Gastroesophageal sphincter (tissue), 4 donors: ENCODE measurements around the gene ITPRIPL2. TPM values are rescaled to one million over a fixed set of nuclear protein-coding genes. Genes with fewer than 3 reads are reported as not detected.

Experiments
- ATAC-seq: fragments of 150-250 bp; one replicate; pipeline ENCODE4 v1.9.1; 2016; ENCODE audit warnings: mild to moderate bottlenecking, moderate library complexity
- H3K27ac ChIP-seq, 4 donors: fragments of 200-600 bp; sonication (generic) in 3 of 4; 1 replicate in 3 of 4; 2 replicates in 1 of 4; pipeline ENCODE4 v1.5.1; 2016 to 2019
- H3K27me3 ChIP-seq: fragments of 200-600 bp; sonication (generic); one replicate; pipeline ENCODE4 v1.5.1; 2019
- H3K36me3 ChIP-seq, 2 donors: fragments of 200-600 bp; sonication (generic); one replicate each; pipeline ENCODE4 v1.5.1; 2019; ENCODE audit warnings: control low read depth in 1 of 2
- H3K4me1 ChIP-seq, 3 donors: fragments of 200-600 bp; sonication (generic); 1 replicate in 2 of 3; 2 replicates in 1 of 3; pipeline ENCODE4 v1.5.1; 2016 to 2019; ENCODE audit warnings: control low read depth in 2 of 3
- H3K4me3 ChIP-seq, 2 donors: fragments of 200-600 bp; sonication (generic); one replicate each; pipeline ENCODE4 v1.5.1; 2019; ENCODE audit warnings: mild to moderate bottlenecking in 1 of 2, moderate library complexity in 1 of 2
- H3K9me3 ChIP-seq, 3 donors: fragments of 200-600 bp; sonication (generic); one replicate each; pipeline ENCODE4 v1.5.1; 2017 to 2019; ENCODE audit warnings: control low read depth in 2 of 3
- CTCF ChIP-seq, 4 experiments: fragments of 200-600 bp in 2 of 4; fragments of 450-650 bp in 2 of 4; sonication (generic) in 1 of 4; IDR thresholded peaks; one replicate each; pipeline ENCODE4 v1.5.1; 2017 to 2019; ENCODE audit warnings: antibody characterized with exemption in 4 of 4, mild to moderate bottlenecking in 2 of 4, moderate library complexity in 2 of 4
- EP300 ChIP-seq: sonication (generic); formaldehyde crosslinking; IDR thresholded peaks from one replicate; pipeline ENCODE4 v1.6.1; 2017; ENCODE audit warnings: antibody characterized with exemption, mild to moderate bottlenecking
- POLR2A ChIP-seq, 2 donors: fragments of 450-650 bp; IDR thresholded peaks; one replicate each; pipeline ENCODE4 v1.6.1; 2017; ENCODE audit warnings: antibody characterized with exemption in 2 of 2, mild to moderate bottlenecking in 2 of 2, moderate library complexity in 1 of 2
- POLR2AphosphoS5 ChIP-seq: sonication (generic); formaldehyde crosslinking; IDR thresholded peaks from one replicate; pipeline ENCODE4 v1.6.1; 2017; ENCODE audit warnings: antibody characterized with exemption
- WGBS, 2 donors: methylation state at CpG; one replicate each; pipeline ENCODE4 v1.1.5; 2018; ENCODE audit warnings: low coverage in 1 of 2; 5-methylcytosine and 5-hydroxymethylcytosine counted together
- total RNA-seq, 4 donors: library from RNA; depleted of rRNA; stranded (reverse); fragments of >200 nt; gene quantifications; one replicate each; pipeline ENCODE4 v1.1.0, GENCODE V29; 2016

ITPRIPL2 gene
- total RNA-seq, 4 donors from 2014 or later, result 53.9 to 115 (median 69.2) TPM

GRCh38 chr16:19092653-19093410 lies 20.9 kb upstream of the ITPRIPL2 start:
- WGBS, 2 donors, result 40% methylated on average over 1 of the region's 2 CpGs; no CpG with 5 or more reads in 1 of the 2 donors
- ATAC-seq, result no peak
- Histone ChIP-seq H3K4me1 (no peaks in the 10 kb centered on the region), H3K27ac (no peak overlapping the region), H3K9me3 (no peaks in the 10 kb centered on the region), H3K4me3 (no peak overlapping the region), H3K27me3 (no peaks in the 10 kb centered on the region), H3K36me3 (no peaks in the 10 kb centered on the region)
- no peak for TF ChIP-seq POLR2AphosphoS5
- TF ChIP-seq CTCF (IDR thresholded peaks at IDR 0.05), result no peak
- TF ChIP-seq EP300, result no peak

GRCh38 chr16:19093631-19094541 lies 19.9 kb upstream of the ITPRIPL2 start:
- ATAC-seq, result no peak
- Histone ChIP-seq H3K4me1 (no peaks in the 10 kb centered on the region), H3K27me3 (no peaks in the 10 kb centered on the region), H3K27ac (no peak overlapping the region), H3K9me3 (no peaks in the 10 kb centered on the region), H3K36me3 (no peaks in the 10 kb centered on the region), H3K4me3 (no peak overlapping the region)
- no peak for TF ChIP-seq EP300
- TF ChIP-seq POLR2AphosphoS5, result no peak
- WGBS, 2 donors, result 67 to 94% methylated on average over 2 to 14 of the region's 15 CpGs

DNA sequence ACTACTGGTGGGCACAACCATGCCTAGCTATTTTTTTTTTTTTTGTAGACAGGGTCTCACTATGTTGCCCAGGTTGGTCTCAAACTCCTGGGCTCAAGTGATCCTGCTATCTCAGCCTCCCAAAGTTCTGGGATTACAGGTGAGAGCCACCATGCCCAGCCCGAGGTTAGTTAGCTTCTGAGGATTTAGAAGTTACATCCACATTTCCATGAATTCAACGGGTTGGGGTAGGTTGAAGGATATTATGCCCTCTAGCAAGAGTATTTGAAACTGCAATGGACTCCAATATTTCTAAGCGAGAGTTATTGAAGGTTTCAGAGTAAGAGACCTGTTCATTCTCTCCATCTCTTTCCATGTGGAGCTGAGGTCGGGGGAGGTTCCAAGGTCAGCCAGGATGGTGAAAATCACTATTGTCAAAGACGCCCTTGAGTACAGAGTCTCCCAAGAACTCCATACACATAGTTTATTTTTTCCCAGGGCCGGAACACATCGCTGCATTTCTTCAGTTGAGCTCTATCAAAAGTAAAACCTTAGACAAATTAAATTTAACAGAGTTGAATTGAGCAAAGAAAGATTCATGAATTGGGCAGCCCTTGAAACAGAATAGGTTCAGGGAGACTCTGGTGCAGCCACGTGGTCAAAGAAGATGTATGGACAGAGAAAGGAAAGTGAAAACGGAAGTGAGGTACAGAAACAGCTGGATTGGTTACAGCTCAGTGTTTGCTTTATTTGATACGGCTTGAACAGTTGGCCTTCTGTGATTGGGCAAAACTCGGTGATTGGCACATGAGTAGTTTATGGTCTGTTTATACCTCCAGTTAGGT lies 19.0 kb upstream of the ITPRIPL2 start:
- 61 to 73% methylated on average over 7 to 11 of the region's 11 CpGs for WGBS, 2 donors
- Histone ChIP-seq H3K27ac (no peak overlapping the region), H3K27me3 (no peaks in the 10 kb centered on the region), H3K4me3 (no peak overlapping the region), H3K36me3 (no peaks in the 10 kb centered on the region), H3K9me3 (peaks cover 0 to under 1% (median 0%) of the 10 kb centered on the region in 3 donors), H3K4me1 (no peaks in the 10 kb centered on the region)
- no peak for ATAC-seq
- TF ChIP-seq POLR2A (IDR thresholded peaks at IDR 0.05), result no peak

DNA sequence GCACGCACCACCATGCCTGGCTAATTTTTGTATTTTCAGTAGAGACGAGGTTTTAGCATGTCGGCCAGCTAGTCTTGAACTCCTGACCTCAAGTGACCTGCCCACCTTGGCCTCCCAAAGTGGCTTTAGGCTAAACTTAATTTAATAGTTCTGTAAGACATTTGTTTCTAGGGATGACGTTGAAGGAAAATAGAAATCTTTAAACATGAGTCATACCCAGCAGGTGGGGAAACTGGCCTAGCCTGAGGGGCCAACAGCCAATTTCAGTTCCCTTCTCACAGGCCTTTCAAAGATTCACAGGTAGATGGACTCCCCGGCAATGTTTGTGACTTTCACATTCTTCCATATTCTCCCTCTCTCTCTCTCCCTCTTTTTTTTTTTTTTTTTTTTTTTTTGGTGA lies 18.1 kb upstream of the ITPRIPL2 start:
- Histone ChIP-seq H3K9me3 (peaks cover 0 to 7% (median 0%) of the 10 kb centered on the region in 3 donors), H3K4me1 (no peaks in the 10 kb centered on the region), H3K27me3 (no peaks in the 10 kb centered on the region), H3K36me3 (no peaks in the 10 kb centered on the region), H3K4me3 (no peak overlapping the region), H3K27ac (no peak overlapping the region)
- WGBS, 2 donors, result 61 to 74% methylated on average over 4 to 5 of the region's 5 CpGs
- TF ChIP-seq POLR2A (IDR thresholded peaks at IDR 0.05) (no peak), POLR2AphosphoS5 (no peak), CTCF (IDR thresholded peaks at IDR 0.05) (no peak), EP300 (no peak)
- no peak for ATAC-seq

DNA sequence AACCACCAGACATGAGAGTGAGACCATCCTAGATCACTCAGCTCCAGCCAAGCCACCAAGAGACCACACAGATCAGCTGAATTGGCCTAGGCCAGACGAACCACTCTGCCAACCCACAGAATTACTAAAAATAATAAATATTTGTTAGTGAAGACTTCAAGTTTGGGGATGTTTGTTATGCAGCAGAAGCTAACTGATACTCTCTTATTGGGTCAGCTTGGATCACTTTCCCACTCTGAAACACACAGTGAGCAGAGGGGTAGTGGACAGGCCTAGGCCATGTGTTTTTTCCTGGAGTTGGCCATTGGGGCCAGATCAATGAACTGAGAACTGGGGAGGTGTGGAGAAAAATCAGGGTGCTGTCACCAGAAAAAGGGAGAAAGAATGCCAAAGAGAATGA lies 15.6 kb upstream of the ITPRIPL2 start:
- Histone ChIP-seq H3K36me3 (no peaks in the 10 kb centered on the region), H3K27ac (no peak overlapping the region), H3K27me3 (no peaks in the 10 kb centered on the region), H3K4me1 (no peaks in the 10 kb centered on the region), H3K4me3 (no peak overlapping the region), H3K9me3 (peaks cover 0 to 7% (median 0%) of the 10 kb centered on the region in 3 donors)
- no peak for ATAC-seq
- WGBS, 2 donors, result 100% methylated on average over 1 of the region's 1 CpG; no CpG with 5 or more reads in 1 of the 2 donors
- TF ChIP-seq POLR2AphosphoS5 (no peak), EP300 (no peak), CTCF (IDR thresholded peaks at IDR 0.05) (no peak), POLR2A (IDR thresholded peaks at IDR 0.05) (no peak)
